Mesenchymal stem cell (in vitro differentiated cells and primary cell): Measurements from ENCODE around the gene DNASE2.
"Not testable (repeated sequence)": the region's sequence is repeated elsewhere in the genome, so short reads cannot be mapped to it uniquely, and the experiment has no call there.

ENCODE experiments used
- DNase-seq: peaks from one replicate; pipeline ENCODE4 v3.0.0-alpha.2; 2013
- H2AFZ ChIP-seq: one replicate; pipeline ENCODE4 v1.6.1; 2013; ENCODE audit warnings: low read depth, mild to moderate bottlenecking, control low read depth, inconsistent platforms, low read length, moderate library complexity
- H2AK5ac ChIP-seq: 2 replicates; pipeline ENCODE4 v1.6.1; 2013; ENCODE audit warnings: low read length, moderate library complexity, mild to moderate bottlenecking, inconsistent platforms; ENCODE audit not compliant: severe bottlenecking
- H2BK120ac ChIP-seq: one replicate; pipeline ENCODE4 v1.6.1; 2013; ENCODE audit warnings: low read depth, mild to moderate bottlenecking, inconsistent platforms, low read length, moderate library complexity
- H2BK12ac ChIP-seq, 2 experiments: one replicate each; pipeline ENCODE4 v1.6.1; 2013; ENCODE audit warnings: inconsistent platforms in 2 of 2, low read length in 2 of 2, mild to moderate bottlenecking in 2 of 2, moderate library complexity in 2 of 2, control low read depth in 1 of 2
- H2BK15ac ChIP-seq: one replicate; pipeline ENCODE4 v1.6.1; 2013; ENCODE audit warnings: mild to moderate bottlenecking, low read depth, inconsistent platforms; ENCODE audit not compliant: poor library complexity, severe bottlenecking
- H2BK5ac ChIP-seq: 2 replicates; pipeline ENCODE4 v1.6.1; 2013; ENCODE audit warnings: low read depth, mild to moderate bottlenecking, low read length, control low read depth, inconsistent platforms; ENCODE audit not compliant: poor library complexity, severe bottlenecking
- H3K14ac ChIP-seq, 2 experiments: one replicate each; pipeline ENCODE4 v1.6.1; 2013; ENCODE audit warnings: inconsistent platforms in 2 of 2, low read length in 2 of 2, control low read depth in 1 of 2, mild to moderate bottlenecking in 1 of 2, moderate library complexity in 1 of 2
- H3K18ac ChIP-seq, 2 experiments: one replicate each; pipeline ENCODE4 v1.6.1; 2013; ENCODE audit warnings: inconsistent platforms in 2 of 2, low read length in 2 of 2, control low read depth in 1 of 2, low read depth in 1 of 2, mild to moderate bottlenecking in 1 of 2
- H3K23ac ChIP-seq, 2 experiments: one replicate each; pipeline ENCODE4 v1.6.1; 2013; ENCODE audit warnings: inconsistent platforms in 2 of 2, low read length in 2 of 2, mild to moderate bottlenecking in 2 of 2, moderate library complexity in 2 of 2, control low read depth in 1 of 2
- H3K27ac ChIP-seq: 2 replicates; pipeline ENCODE4 v1.5.1; 2013; ENCODE audit warnings: mild to moderate bottlenecking, moderate library complexity, low read length, control low read depth, inconsistent platforms; ENCODE audit not compliant: poor library complexity, severe bottlenecking
- H3K27me3 ChIP-seq, 2 experiments: 2 replicates each; pipeline versions ENCODE4 v1.6.1 to v1.7.0; 2013; ENCODE audit warnings: low read length in 2 of 2, mild to moderate bottlenecking in 2 of 2, moderate library complexity in 2 of 2, control low read depth in 1 of 2, inconsistent platforms in 1 of 2; ENCODE audit not compliant: control insufficient read depth in 1 of 2, insufficient read depth in 1 of 2
- H3K36me3 ChIP-seq, 2 experiments: 2 replicates each; pipeline versions ENCODE4 v1.6.1 to v1.7.0; 2013; ENCODE audit warnings: low read length in 2 of 2, control low read depth in 1 of 2, inconsistent platforms in 1 of 2, low read depth in 1 of 2, mild to moderate bottlenecking in 1 of 2; ENCODE audit not compliant: insufficient read depth in 2 of 2, control insufficient read depth in 1 of 2
- H3K4ac ChIP-seq, 2 experiments: one replicate each; pipeline ENCODE4 v1.6.1; 2013; ENCODE audit warnings: inconsistent platforms in 2 of 2, low read length in 2 of 2, mild to moderate bottlenecking in 2 of 2, moderate library complexity in 2 of 2, control low read depth in 1 of 2, low read depth in 1 of 2
- H3K4me1 ChIP-seq: 2 replicates; pipeline ENCODE4 v1.6.1; 2013; ENCODE audit warnings: low read depth, low read length, control low read depth; ENCODE audit not compliant: control insufficient read depth, insufficient read depth
- H3K4me2 ChIP-seq: 2 replicates; pipeline ENCODE4 v1.6.1; 2013; ENCODE audit warnings: low read length, mild to moderate bottlenecking, inconsistent platforms; ENCODE audit not compliant: poor library complexity, severe bottlenecking
- H3K4me3 ChIP-seq, 2 experiments: 2 replicates each; pipeline versions ENCODE4 v1.5.1 to v1.7.0; 2013; ENCODE audit warnings: low read length in 2 of 2, mild to moderate bottlenecking in 2 of 2, control low read depth in 1 of 2, low read depth in 1 of 2; ENCODE audit not compliant: insufficient read depth in 1 of 2
- H3K79me1 ChIP-seq: replicated peaks from 2 replicates; pipeline ENCODE4 v1.6.1; 2013; ENCODE audit warnings: mild to moderate bottlenecking, control low read depth, low read length, inconsistent platforms; ENCODE audit not compliant: poor library complexity, severe bottlenecking
- H3K9ac ChIP-seq: 2 replicates; pipeline ENCODE4 v1.7.0; 2013; ENCODE audit warnings: mild to moderate bottlenecking, low read length, moderate library complexity
- H3K9me3 ChIP-seq: 2 replicates; pipeline ENCODE4 v1.7.0; 2013; ENCODE audit warnings: mild to moderate bottlenecking, low read length; ENCODE audit not compliant: control insufficient read depth
- H4K8ac ChIP-seq: one replicate; pipeline ENCODE4 v1.6.1; 2013; ENCODE audit warnings: inconsistent platforms, mild to moderate bottlenecking, low read length, moderate library complexity
- H4K91ac ChIP-seq: one replicate; pipeline ENCODE4 v1.6.1; 2013; ENCODE audit warnings: mild to moderate bottlenecking, low read length, inconsistent platforms
- WGBS: methylation state at CpG from one replicate; pipeline ENCODE4 v1.1.7; 2013; ENCODE audit warnings: mixed read lengths; 5-methylcytosine and 5-hydroxymethylcytosine counted together

Gene DNASE2

DNA sequence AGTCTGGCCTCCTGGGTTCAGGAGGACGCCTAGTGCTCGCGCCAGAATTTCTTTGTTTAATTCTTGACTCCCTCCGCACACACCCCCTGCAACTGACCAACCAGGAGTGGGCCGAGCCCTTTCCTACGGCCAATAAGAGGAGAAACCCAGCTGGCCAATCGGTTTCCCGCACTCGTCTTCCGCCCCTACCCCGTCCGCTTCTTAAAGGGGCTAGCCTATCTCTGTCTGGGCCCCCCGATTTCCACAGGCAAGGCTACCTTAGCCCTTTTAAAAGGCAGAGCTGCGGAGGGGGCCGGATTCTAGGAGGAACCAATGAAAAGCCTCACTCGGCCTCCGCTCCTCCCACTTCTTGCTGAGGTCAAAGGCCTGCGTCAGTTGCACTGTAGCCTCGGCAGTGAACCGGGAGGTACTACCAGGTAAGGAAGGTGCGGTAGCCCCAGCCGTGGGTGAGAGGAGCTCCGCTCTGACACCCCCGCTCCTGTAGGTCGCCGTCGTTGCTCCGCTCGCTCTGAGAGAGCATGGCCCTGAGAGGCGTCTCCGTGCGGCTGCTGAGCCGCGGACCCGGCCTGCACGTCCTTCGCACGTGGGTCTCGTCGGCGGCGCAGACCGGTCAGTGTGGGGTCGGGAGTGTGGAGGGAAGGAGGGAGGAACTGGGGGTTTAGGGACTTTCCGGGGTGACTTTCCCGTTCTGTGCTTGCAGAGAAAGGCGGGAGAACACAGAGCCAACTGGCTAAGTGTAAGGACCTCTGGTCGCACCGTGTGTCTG is 9.7 kb upstream of the DNASE2 start, which contains the start of gene GCDH:
TSS of gene GCDH (plus strand) at position 374 of the 766 bp plus-strand sequence. CDS start at position 519, 145 bp downstream.
- H3K9me3 ChIP-seq = no peaks in the 10 kb centered on the region
- H3K23ac ChIP-seq = no peak within 1 kb of the TSS
- H2AK5ac ChIP-seq = no peak within 1 kb of the TSS
- H2BK12ac ChIP-seq = no peak within 1 kb of the TSS
- H2AFZ ChIP-seq = peak within 1 kb of the TSS; percentile 99
- no peak within 1 kb of the TSS for H2BK120ac ChIP-seq
- no peak within 1 kb of the TSS for H3K4ac ChIP-seq
- peak within 1 kb of the TSS; percentile 82 for H3K9ac ChIP-seq
- H3K36me3 ChIP-seq = peaks cover 18 to 21% of the 10 kb centered on the region in 2 experiments
- no peak within 1 kb of the TSS for H4K91ac ChIP-seq
- no peak within 1 kb of the TSS for H2BK5ac ChIP-seq
- H3K79me1 ChIP-seq = peaks cover 10% of the 10 kb centered on the region
- H2BK15ac ChIP-seq = no peak within 1 kb of the TSS
- peak within 1 kb of the TSS; percentile 96 to 98 for H3K4me3 ChIP-seq
- peaks cover 13% of the 10 kb centered on the region for H3K4me1 ChIP-seq
- no peak within 1 kb of the TSS for H3K18ac ChIP-seq
- under 1% methylated on average over 42 of the region's 49 CpGs for WGBS
- DNase-seq = peak; percentile 100
- peak within 1 kb of the TSS; percentile 87 for H4K8ac ChIP-seq
- H3K4me2 ChIP-seq = peak within 1 kb of the TSS; percentile 78
- H3K27ac ChIP-seq = no peak within 1 kb of the TSS
- peaks cover 19 to 22% of the 10 kb centered on the region in 2 experiments for H3K27me3 ChIP-seq
- no peak within 1 kb of the TSS for H3K14ac ChIP-seq

DNA sequence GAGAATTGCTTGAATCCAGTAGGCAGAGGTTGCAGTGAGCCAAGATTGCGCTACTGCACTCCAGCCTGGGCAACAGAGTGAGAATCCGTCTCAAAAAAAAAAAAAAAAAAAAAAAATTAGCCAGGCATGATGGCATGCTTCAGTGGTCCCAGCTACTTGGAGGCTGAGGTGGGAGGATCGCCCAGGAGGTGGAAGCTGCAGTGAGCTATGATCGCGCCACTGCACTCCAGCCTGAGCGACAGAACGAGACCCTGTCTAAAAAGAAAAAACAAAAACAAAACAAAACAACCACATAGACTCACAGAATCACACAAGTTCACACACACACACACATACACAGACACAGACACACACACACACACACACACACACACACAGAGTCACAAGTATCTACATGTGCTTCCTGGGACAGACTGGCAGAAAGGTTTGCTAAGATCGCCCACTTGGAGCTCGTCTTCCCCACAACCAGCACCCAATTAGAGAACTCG is 9.1 kb upstream of the DNASE2 start:
- not testable (repeated sequence) for H3K4ac ChIP-seq, DNase-seq, H2BK120ac ChIP-seq

DNA sequence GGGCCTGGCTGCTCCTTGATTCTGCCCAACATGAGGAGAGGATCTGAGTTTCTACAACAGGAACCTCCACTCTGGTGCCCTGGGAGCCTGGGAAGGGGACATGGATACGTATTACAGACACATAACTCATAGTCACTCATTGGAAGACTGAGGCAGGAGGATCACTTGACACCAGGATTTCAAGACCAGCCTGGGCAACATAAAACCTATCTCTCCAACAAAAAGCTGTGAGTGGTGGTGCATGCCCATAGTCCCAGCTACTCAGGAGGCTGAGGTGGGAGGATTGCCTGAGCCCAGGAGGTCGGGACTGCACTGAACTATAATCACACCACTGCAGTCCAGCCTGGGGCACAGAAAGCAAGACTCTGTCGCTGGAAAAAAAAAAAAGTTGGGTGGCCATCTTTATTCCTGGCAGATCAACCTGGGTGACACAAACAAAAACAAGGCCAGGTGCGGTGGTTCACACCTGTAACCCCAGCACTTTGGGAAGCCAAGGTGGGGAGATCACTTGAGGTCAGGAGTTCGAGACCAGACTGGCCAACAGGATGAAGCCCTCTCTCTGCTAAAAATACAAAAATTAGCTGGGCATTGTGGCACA is 6.9 kb upstream of the DNASE2 start:
- Histone ChIP-seq H3K4me3 (no peak overlapping the region), H2BK15ac (no peak overlapping the region), H4K91ac (no peak overlapping the region), H3K4me1 (peaks cover 22% of the 10 kb centered on the region), H3K4ac (no peak overlapping the region), H3K79me1 (peaks cover 10% of the 10 kb centered on the region), H3K27ac (no peak overlapping the region), H3K9ac (no peak overlapping the region), H3K14ac (no peak overlapping the region), H3K23ac (no peak overlapping the region), H3K18ac (no peak overlapping the region), H2BK120ac (no peak overlapping the region), H3K4me2 (no peak overlapping the region), H2AFZ (no peak overlapping the region), H2AK5ac (no peak overlapping the region), H2BK12ac (no peak overlapping the region), H4K8ac (no peak overlapping the region), H3K9me3 (peaks cover 7% of the 10 kb centered on the region), H3K36me3 (peaks cover 0 to under 1% of the 10 kb centered on the region in 2 experiments), H2BK5ac (no peak overlapping the region), H3K27me3 (peaks cover 40 to 41% of the 10 kb centered on the region in 2 experiments)
- WGBS = 69% methylated on average over 4 of the region's 5 CpGs
- DNase-seq = no peak

More for the DNA sequence above, 9.1 kb upstream of the DNASE2 start:
- Histone ChIP-seq H3K4me2 (peak overlapping the region; percentile 59), H3K4me3 (peak overlapping the region in 1 of 2 experiments; percentile 96), H3K9ac (peak overlapping the region; percentile 45), H3K36me3 (peaks cover 15 to 20% of the 10 kb centered on the region in 2 experiments), H3K27me3 (peaks cover 23 to 26% of the 10 kb centered on the region in 2 experiments), H3K4me1 (peaks cover 19% of the 10 kb centered on the region)
- H4K91ac ChIP-seq, H2AK5ac ChIP-seq, H2BK5ac ChIP-seq, H3K14ac ChIP-seq, H3K79me1 ChIP-seq, H3K18ac ChIP-seq, H3K9me3 ChIP-seq, H3K23ac ChIP-seq, H4K8ac ChIP-seq, H2AFZ ChIP-seq, H2BK15ac ChIP-seq, H3K27ac ChIP-seq, H2BK12ac ChIP-seq: not testable (repeated sequence)
- WGBS = 44% methylated on average over 9 of the region's 10 CpGs
